ENCODE measurements around the gene EVL. TPM values are rescaled to one million over a fixed set of nuclear protein-coding genes. Genes with fewer than 3 reads are reported as not detected.

The EVL gene
- total and polyA plus RNA-seq, 2 donors (not counting 3 experiments of a cell fraction or from before 2014, with no cell fraction given), result 34.6 to 62.5 TPM

GRCh38 chr14:100103250-100104005 is 38.2 kb downstream of the EVL start:
- H3K9me3 ChIP-seq (replicated peaks; ENCODE audit: control insufficient read depth, insufficient read depth, low read length), result no peaks in the 10 kb centered on the region
- ChIA-PET POLR2A (interaction anchor here (0.7 kb wide), 1 partner anchor 39 kb away, joined by 7 read pairs; no protein-coding TSS in a partner anchor), CTCF (interaction anchor here (0.8 to 6.2 kb wide), 4 partner anchors 8 to 122 kb away, joined by 3 to 150 read pairs (median 6); no protein-coding TSS in a partner anchor)
- TF ChIP-seq CTCF (IDR thresholded peaks at IDR 0.05; ENCODE audit: extremely low read depth in 1 of 2, insufficient read depth in 1 of 2, low read depth in 1 of 2, low read length in 2 of 2) (no peak), EZH2 (IDR thresholded peaks at IDR 0.05; ENCODE audit: borderline replicate concordance, low read depth, low read length, severe bottlenecking) (no peak), POLR2AphosphoS5 (IDR thresholded peaks at IDR 0.05; ENCODE audit: insufficient read depth, low read depth, low read length) (no peak), MYC (IDR thresholded peaks at IDR 0.05; ENCODE audit: low read depth, low read length) (no peak), MAX (IDR thresholded peaks at IDR 0.05; ENCODE audit: insufficient read depth, insufficient read length) (no peak), POLR2A (IDR thresholded peaks at IDR 0.05; ENCODE audit: low read depth, low read length) (no peak), JUN (IDR thresholded peaks at IDR 0.05; ENCODE audit: borderline replicate concordance, insufficient read depth, insufficient read length, low read depth) (no peak)
- no peak overlapping the region for H3K9ac ChIP-seq (replicated peaks; ENCODE audit: extremely low read depth, insufficient read depth, low read length)
- peak; percentile 87 for FAIRE-seq
- peak; percentile 63 for DNase-seq (ENCODE audit: low read depth, low spot score)
- H3K27ac ChIP-seq (ENCODE audit: insufficient read depth, low read depth, low read length), result no peak overlapping the region
- no peaks in the 10 kb centered on the region for H3K36me3 ChIP-seq (ENCODE audit: control insufficient read depth in 2 of 2, extremely low read depth in 1 of 2, insufficient read depth in 2 of 2, low read length in 2 of 2)
- H3K4me1 ChIP-seq (ENCODE audit: control insufficient read depth, extremely low read depth, insufficient read depth, low read length), result peaks cover 26% of the 10 kb centered on the region
- H3K4me3 ChIP-seq (replicated peaks in 1 of 3; ENCODE audit: insufficient read depth in 1 of 3, low read depth in 1 of 3, low read length in 3 of 3), result no peak overlapping the region
- H2AFZ ChIP-seq (ENCODE audit: low read depth, low read length), result no peak overlapping the region
- no TSS peak for BruUV-seq (replicated peaks)
- intact Hi-C loops (cut with micrococcal nuclease), result no loop called here
- H3K9me1 ChIP-seq (replicated peaks; ENCODE audit: control insufficient read depth, extremely low read depth, insufficient read depth, low read length), result no peaks in the 10 kb centered on the region
- no peak overlapping the region for H3K4me2 ChIP-seq (ENCODE audit: insufficient read depth, low read length)
- dilution Hi-C loops (cut with MboI; ENCODE audit: extremely low pct_ligation_motif_present, low sequenced_read_pairs), result no loop called here
- H4K20me1 ChIP-seq (replicated peaks; ENCODE audit: control insufficient read depth, extremely low read depth, insufficient read depth, low read length), result no peaks in the 10 kb centered on the region
- H3K27me3 ChIP-seq (ENCODE audit: control insufficient read depth in 2 of 2, insufficient read depth in 2 of 2, low read length in 2 of 2), result no peaks in the 10 kb centered on the region
- no peaks in the 10 kb centered on the region for H3K79me2 ChIP-seq (ENCODE audit: control insufficient read depth, insufficient read depth, low read length)

Measured in endothelial cell of umbilical vein (primary cell).